DND-41 (cell line): ENCODE data around the gene AXIN1.
A peak's percentile ranks its signal among the peaks of the same experiment; 100 is the strongest.

Experiments used
- ATAC-seq: fragments of 200-7000 bp; cut with Tn5 transposase; 3 replicates; pipeline ENCODE4 v1.9.1; 2021; ENCODE audit warnings: low read depth; ENCODE audit not compliant: insufficient read depth
- DNase-seq: peaks from one replicate; pipeline ENCODE4 v3.0.0-alpha.2; 2020
- H2AFZ ChIP-seq: 2 replicates; pipeline ENCODE4 v1.6.0; 2012; ENCODE audit warnings: low read depth, low read length
- H3K27ac ChIP-seq: 2 replicates; pipeline ENCODE4 v1.5.1; 2012; ENCODE audit warnings: low read length, inconsistent platforms
- H3K27me3 ChIP-seq: fragments of 200-600 bp; sonication (generic); 2 replicates; pipeline ENCODE4 v1.6.0; 2012; ENCODE audit warnings: low read length, mild to moderate bottlenecking, inconsistent platforms; ENCODE audit not compliant: insufficient read depth, poor library complexity
- H3K36me3 ChIP-seq: 2 replicates; pipeline ENCODE4 v1.5.1; 2012; ENCODE audit warnings: low read length, inconsistent platforms; ENCODE audit not compliant: insufficient read depth
- H3K4me1 ChIP-seq: 2 replicates; pipeline ENCODE4 v1.5.1; 2012; ENCODE audit warnings: mild to moderate bottlenecking, low read length; ENCODE audit not compliant: insufficient read depth
- H3K4me2 ChIP-seq: 2 replicates; pipeline ENCODE4 v1.6.0; 2012; ENCODE audit warnings: mild to moderate bottlenecking, moderate library complexity, low read length, inconsistent platforms; ENCODE audit not compliant: insufficient read depth
- H3K4me3 ChIP-seq, 2 experiments: fragments of 200-600 bp in 1 of 2; shearing (Covaris generic) in 1 of 2; 2 replicates each; pipeline ENCODE4 v1.5.1; 2012 to 2016; ENCODE audit warnings: inconsistent platforms in 2 of 2, low read length in 2 of 2, mild to moderate bottlenecking in 2 of 2, low read depth in 1 of 2, moderate library complexity in 1 of 2
- H3K79me2 ChIP-seq: 2 replicates; pipeline ENCODE4 v1.6.0; 2012; ENCODE audit warnings: low read length, inconsistent platforms; ENCODE audit not compliant: insufficient read depth
- H3K9ac ChIP-seq: 2 replicates; pipeline ENCODE4 v1.6.0; 2012; ENCODE audit warnings: low read depth, mild to moderate bottlenecking, inconsistent platforms, low read length, moderate library complexity
- H3K9me3 ChIP-seq: 2 replicates; pipeline ENCODE4 v1.5.1; 2012; ENCODE audit warnings: low read length, moderate library complexity, mild to moderate bottlenecking, inconsistent platforms; ENCODE audit not compliant: insufficient read depth, severe bottlenecking
- H4K20me1 ChIP-seq: 2 replicates; pipeline ENCODE4 v1.6.0; 2012; ENCODE audit warnings: low read length; ENCODE audit not compliant: insufficient read depth
- CTCF ChIP-seq: IDR thresholded peaks from 2 replicates; pipeline ENCODE4 v1.5.1; 2012; ENCODE audit warnings: borderline replicate concordance, low read length, moderate library complexity, mild to moderate bottlenecking; ENCODE audit not compliant: poor library complexity, severe bottlenecking; ENCODE audit errors: extremely low read depth
- EZH2 ChIP-seq: IDR thresholded peaks from 3 replicates; pipeline ENCODE4 v1.6.1; 2012; ENCODE audit warnings: borderline replicate concordance, low read depth, mild to moderate bottlenecking, moderate library complexity, low read length, inconsistent platforms; ENCODE audit not compliant: severe bottlenecking

The AXIN1 gene

GRCh38 chr16:278863-279366 lies 73.6 kb downstream of the AXIN1 start:
- peaks cover 3% of the 10 kb centered on the region; the same call in 1 of the 2 replicates for H3K4me1 ChIP-seq
- TF ChIP-seq EZH2 (no peak), CTCF (no peak)
- no peak overlapping the region for H3K27ac ChIP-seq
- H3K9me3 ChIP-seq, result no peaks in the 10 kb centered on the region
- H3K79me2 ChIP-seq, result no peaks in the 10 kb centered on the region
- no peak overlapping the region for H3K4me2 ChIP-seq
- no peaks in the 10 kb centered on the region for H3K27me3 ChIP-seq
- H3K36me3 ChIP-seq, result no peaks in the 10 kb centered on the region
- H3K9ac ChIP-seq, result no peak overlapping the region
- no peak overlapping the region for H2AFZ ChIP-seq
- no peak overlapping the region for H3K4me3 ChIP-seq
- DNase-seq (peak; percentile 63), ATAC-seq (peak; percentile 92)
- peaks cover 4% of the 10 kb centered on the region; the same call in 1 of the 2 replicates for H4K20me1 ChIP-seq

DNA sequence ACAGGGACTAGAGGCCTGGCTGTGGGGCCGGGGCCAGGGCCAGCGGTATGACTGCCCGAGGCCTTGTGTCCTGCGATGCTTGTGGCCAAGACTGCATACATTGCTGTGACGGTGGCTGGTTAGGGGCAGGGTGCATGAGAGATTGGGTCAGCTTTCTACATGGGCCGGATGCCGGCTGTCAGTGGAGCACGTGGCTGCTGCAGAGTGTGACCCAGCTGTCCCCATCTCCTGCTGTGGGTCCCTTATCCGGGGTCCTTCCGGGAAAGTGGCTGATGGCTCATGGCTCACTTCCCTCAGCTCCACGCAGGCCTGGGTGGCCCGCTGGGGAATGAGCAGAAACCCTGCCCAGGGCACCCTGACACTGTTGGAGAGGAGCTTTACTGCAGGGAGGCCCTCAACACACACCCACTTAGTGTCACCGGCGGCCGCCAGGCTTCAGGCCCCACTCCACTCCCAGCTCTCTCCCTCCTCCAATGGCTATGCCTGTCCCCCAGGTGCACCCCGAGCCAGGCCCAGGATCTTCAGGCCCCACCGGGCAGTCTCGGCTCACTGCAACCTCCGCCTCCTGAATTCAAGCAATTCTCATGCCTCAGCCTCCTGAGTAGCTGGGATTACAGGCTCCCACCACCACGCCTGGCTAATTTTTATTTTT lies 76.0 kb downstream of the AXIN1 start:
- Histone ChIP-seq H3K9ac (no peak overlapping the region), H3K4me1 (peaks cover 3% of the 10 kb centered on the region; the same call in 1 of the 2 replicates), H3K27ac (no peak overlapping the region), H3K9me3 (no peaks in the 10 kb centered on the region), H4K20me1 (peaks cover 4% of the 10 kb centered on the region; the same call in 1 of the 2 replicates), H3K79me2 (no peaks in the 10 kb centered on the region), H2AFZ (no peak overlapping the region), H3K27me3 (no peaks in the 10 kb centered on the region), H3K4me3 (no peak overlapping the region), H3K36me3 (no peaks in the 10 kb centered on the region), H3K4me2 (no peak overlapping the region)
- TF ChIP-seq EZH2 (no peak), CTCF (no peak)
- no peak for DNase-seq
- no peak for ATAC-seq

GRCh38 chr16:275786-276232 lies 76.7 kb downstream of the AXIN1 start, which contains the start of gene RGS11:
Gene RGS11, minus strand, starts transcription at chr16:275944. Its CDS starts 33 bp downstream, at chr16:275911.
- H3K4me2 ChIP-seq, result no peak within 1 kb of the TSS
- peaks cover 3% of the 10 kb centered on the region; the same call in 1 of the 2 replicates for H3K4me1 ChIP-seq
- H3K9ac ChIP-seq, result no peak within 1 kb of the TSS

More at GRCh38 chr16:275786-276232, 76.7 kb downstream of the AXIN1 start, which contains the start of gene RGS11:
- Histone ChIP-seq H3K9me3 (no peaks in the 10 kb centered on the region), H4K20me1 (peaks cover 4% of the 10 kb centered on the region; the same call in 1 of the 2 replicates), H3K79me2 (no peaks in the 10 kb centered on the region), H2AFZ (no peak within 1 kb of the TSS), H3K4me3 (no peak within 1 kb of the TSS), H3K36me3 (no peaks in the 10 kb centered on the region), H3K27me3 (no peaks in the 10 kb centered on the region), H3K27ac (no peak within 1 kb of the TSS)
- TF ChIP-seq EZH2 (no peak), CTCF (no peak)
- ATAC-seq, result no peak
- no peak for DNase-seq
